SK-N-SH treated with all-trans-retinoic acid at 6 μM for 48 hours (cell line): Measurements from ENCODE around the gene KIF15.

Experiments
- ATAC-seq: fragments of 200-7000 bp; cut with Tn5 transposase; 3 replicates; pipeline ENCODE4 v1.9.1; 2020; ENCODE audit warnings: mild to moderate bottlenecking, moderate library complexity
- BACH2 ChIP-seq: fragments of 250-450 bp; sonication (Bioruptor Pico); IDR thresholded peaks from 2 replicates; pipeline ENCODE4 v1.9.0; 2021; ENCODE audit warnings: mild to moderate bottlenecking, borderline replicate concordance
- CREB5 ChIP-seq: fragments of 250-450 bp; sonication (Bioruptor Pico); IDR thresholded peaks from 2 replicates; pipeline ENCODE4 v1.5.1; 2020; ENCODE audit warnings: low read depth, mild to moderate bottlenecking, moderate library complexity
- CSDC2 ChIP-seq: fragments of 250-450 bp; sonication (Bioruptor Pico); IDR thresholded peaks from 2 replicates; pipeline ENCODE4 v1.5.0; 2020; ENCODE audit warnings: mild to moderate bottlenecking, moderate library complexity
- ESRRG ChIP-seq: fragments of 250-450 bp; sonication (Bioruptor Pico); IDR thresholded peaks from 2 replicates; pipeline ENCODE4 v1.6.1; 2021; ENCODE audit warnings: mild to moderate bottlenecking
- GLIS3 ChIP-seq: fragments of 250-450 bp; sonication (Bioruptor Pico); IDR thresholded peaks from 2 replicates; pipeline ENCODE4 v1.5.0; 2020; ENCODE audit warnings: mild to moderate bottlenecking, moderate library complexity
- ISL1 ChIP-seq: fragments of 250-450 bp; sonication (Bioruptor Pico); IDR thresholded peaks from 2 replicates; pipeline ENCODE4 v2.1.2; 2022; ENCODE audit warnings: mild to moderate bottlenecking, moderate library complexity
- OSR1 ChIP-seq: fragments of 250-450 bp; sonication (Bioruptor Pico); IDR thresholded peaks from 2 replicates; pipeline ENCODE4 v1.8.0; 2022; ENCODE audit warnings: moderate library complexity, mild to moderate bottlenecking, inconsistent platforms
- PATZ1 ChIP-seq: fragments of 250-450 bp; sonication (Bioruptor Pico); IDR thresholded peaks from 2 replicates; pipeline ENCODE4 v1.8.0; 2020; ENCODE audit warnings: mild to moderate bottlenecking, moderate library complexity, borderline replicate concordance
- POU6F1 ChIP-seq: fragments of 250-450 bp; sonication (Bioruptor Pico); IDR thresholded peaks from 2 replicates; pipeline ENCODE4 v1.8.0; 2021; ENCODE audit warnings: low read depth, mild to moderate bottlenecking, moderate library complexity, borderline replicate concordance
- PPARA ChIP-seq: fragments of 250-450 bp; sonication (Bioruptor Pico); IDR thresholded peaks from 2 replicates; pipeline ENCODE4 v1.5.0; 2020; ENCODE audit warnings: mild to moderate bottlenecking, borderline replicate concordance
- RARB ChIP-seq: fragments of 250-450 bp; sonication (Bioruptor Pico); IDR thresholded peaks from 2 replicates; pipeline ENCODE4 v1.8.0; 2021; ENCODE audit warnings: mild to moderate bottlenecking, moderate library complexity
- SNAI2 ChIP-seq: fragments of 250-450 bp; sonication (Bioruptor Pico); IDR thresholded peaks from 2 replicates; pipeline ENCODE4 v1.5.0; 2020; ENCODE audit warnings: mild to moderate bottlenecking, moderate library complexity
- TCF4 ChIP-seq: fragments of 250-450 bp; sonication (Bioruptor Pico); IDR thresholded peaks from 2 replicates; pipeline ENCODE4 v1.8.0; 2021; ENCODE audit warnings: mild to moderate bottlenecking, moderate library complexity, borderline replicate concordance
- TOX ChIP-seq: fragments of 250-450 bp; sonication (Bioruptor Pico); IDR thresholded peaks from 2 replicates; pipeline ENCODE4 v1.8.0; 2021; ENCODE audit warnings: mild to moderate bottlenecking, moderate library complexity, borderline replicate concordance
- TSHZ2 ChIP-seq: fragments of 250-450 bp; sonication (Bioruptor Pico); IDR thresholded peaks from 2 replicates; pipeline ENCODE4 v1.5.0; 2020; ENCODE audit warnings: mild to moderate bottlenecking, moderate library complexity
- ZC3H10 ChIP-seq: fragments of 250-450 bp; sonication (Bioruptor Pico); IDR thresholded peaks from 2 replicates; pipeline ENCODE4 v1.5.1; 2021; ENCODE audit warnings: mild to moderate bottlenecking, moderate library complexity
- ZFP3 ChIP-seq: fragments of 250-450 bp; sonication (Bioruptor Pico); IDR thresholded peaks from 2 replicates; pipeline ENCODE4 v1.5.0; 2020; ENCODE audit warnings: mild to moderate bottlenecking, moderate library complexity
- ZNF70 ChIP-seq: fragments of 450-650 bp; formaldehyde crosslinking; IDR thresholded peaks from 2 replicates; pipeline ENCODE4 v1.5.0; 2020; ENCODE audit warnings: mild to moderate bottlenecking, moderate library complexity

The KIF15 gene

GRCh38 chr3:44883999-44884431, 122.4 kb downstream of the KIF15 start:
- TF ChIP-seq SNAI2 (CRISPR knock-in tag) = no peak
- TF ChIP-seq POU6F1 (CRISPR knock-in tag) = no peak
- no peak for TF ChIP-seq ESRRG (CRISPR knock-in tag)
- TF ChIP-seq TSHZ2 (CRISPR knock-in tag) = no peak
- TF ChIP-seq GLIS3 (CRISPR knock-in tag) = no peak
- no peak for TF ChIP-seq CSDC2
- peak; percentile 98; the same call in 1 of the 2 replicates for TF ChIP-seq PATZ1
- no peak for TF ChIP-seq OSR1 (CRISPR knock-in tag)
- no peak for TF ChIP-seq ZC3H10 (CRISPR knock-in tag)
- no peak for TF ChIP-seq TOX (CRISPR knock-in tag)
- TF ChIP-seq BACH2 = no peak
- TF ChIP-seq CREB5 (CRISPR knock-in tag) = no peak
- TF ChIP-seq RARB (CRISPR knock-in tag) = no peak
- no peak for TF ChIP-seq ZNF70
- TF ChIP-seq ISL1 (CRISPR knock-in tag) = peak; percentile 59
- no peak for TF ChIP-seq PPARA (CRISPR knock-in tag)
- peak; percentile 72 for ATAC-seq

- peak; percentile 92 for ATAC-seq
- TF ChIP-seq PATZ1 (peak; percentile 36; the same call in 1 of the 2 replicates), TCF4 (CRISPR knock-in tag) (no peak), ZFP3 (CRISPR knock-in tag) (no peak), RARB (CRISPR knock-in tag) (no peak), CREB5 (CRISPR knock-in tag) (no peak), CSDC2 (no peak), SNAI2 (CRISPR knock-in tag) (0 out of 2 replicates have a peak, but pooled peaks have one; percentile 41), POU6F1 (CRISPR knock-in tag) (no peak), TOX (CRISPR knock-in tag) (no peak), ZC3H10 (CRISPR knock-in tag) (no peak), ISL1 (CRISPR knock-in tag) (peak; percentile 63), BACH2 (no peak)
- TF ChIP-seq, all 23 proteins: peak for 3
These were observed 124.0 kb downstream of the KIF15 start for GRCh38 chr3:44885618-44886017.
